Measurements from ENCODE around the gene ACLY.

DNA sequence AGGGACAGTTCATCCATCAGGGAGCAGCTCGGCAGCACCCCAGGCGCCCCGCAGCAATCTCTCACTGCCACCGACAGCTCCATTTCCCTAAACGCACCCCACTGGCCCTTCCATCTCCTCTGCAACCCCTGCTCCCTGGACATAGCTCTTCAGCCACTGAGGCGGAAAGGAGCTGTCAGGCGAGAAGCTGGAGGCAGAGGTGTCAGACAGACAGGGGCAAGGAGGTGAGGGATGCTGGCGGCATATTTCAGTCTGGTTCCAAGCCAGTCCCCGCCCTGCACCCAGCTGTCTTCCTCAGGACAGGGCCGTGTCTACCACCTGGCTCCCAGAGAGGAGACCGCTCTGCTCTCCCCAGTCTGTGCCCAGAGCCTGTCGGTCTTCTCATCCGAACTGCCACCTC, 9.7 kb downstream of the ACLY start:
- TF ChIP-seq NR3C1 (IDR thresholded peaks at IDR 0.05) (no peak), CHD4 (IDR thresholded peaks at IDR 0.05; ENCODE audit: borderline replicate concordance) (no peak), POLR2A (IDR thresholded peaks at IDR 0.05; ENCODE audit: low read length) (no peak), JUN (IDR thresholded peaks at IDR 0.05) (no peak), MYC (IDR thresholded peaks at IDR 0.05; ENCODE audit: borderline replicate concordance, low read length) (no peak), MAZ (IDR thresholded peaks at IDR 0.05; ENCODE audit: borderline replicate concordance, low read depth, low read length) (no peak), HDAC2 (IDR thresholded peaks at IDR 0.05) (no peak), NPAS2 (CRISPR knock-in tag; IDR thresholded peaks at IDR 0.05; ENCODE audit: borderline replicate concordance) (no peak)
- TF ChIP-seq, protein P1, sequence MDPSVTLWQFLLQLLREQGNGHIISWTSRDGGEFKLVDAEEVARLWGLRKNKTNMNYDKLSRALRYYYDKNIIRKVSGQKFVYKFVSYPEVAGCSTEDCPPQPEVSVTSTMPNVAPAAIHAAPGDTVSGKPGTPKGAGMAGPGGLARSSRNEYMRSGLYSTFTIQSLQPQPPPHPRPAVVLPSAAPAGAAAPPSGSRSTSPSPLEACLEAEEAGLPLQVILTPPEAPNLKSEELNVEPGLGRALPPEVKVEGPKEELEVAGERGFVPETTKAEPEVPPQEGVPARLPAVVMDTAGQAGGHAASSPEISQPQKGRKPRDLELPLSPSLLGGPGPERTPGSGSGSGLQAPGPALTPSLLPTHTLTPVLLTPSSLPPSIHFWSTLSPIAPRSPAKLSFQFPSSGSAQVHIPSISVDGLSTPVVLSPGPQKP (IDR thresholded peaks at IDR 0.05; ENCODE audit: low read depth, low read length), result no peak
- TF ChIP-seq, protein P2, sequence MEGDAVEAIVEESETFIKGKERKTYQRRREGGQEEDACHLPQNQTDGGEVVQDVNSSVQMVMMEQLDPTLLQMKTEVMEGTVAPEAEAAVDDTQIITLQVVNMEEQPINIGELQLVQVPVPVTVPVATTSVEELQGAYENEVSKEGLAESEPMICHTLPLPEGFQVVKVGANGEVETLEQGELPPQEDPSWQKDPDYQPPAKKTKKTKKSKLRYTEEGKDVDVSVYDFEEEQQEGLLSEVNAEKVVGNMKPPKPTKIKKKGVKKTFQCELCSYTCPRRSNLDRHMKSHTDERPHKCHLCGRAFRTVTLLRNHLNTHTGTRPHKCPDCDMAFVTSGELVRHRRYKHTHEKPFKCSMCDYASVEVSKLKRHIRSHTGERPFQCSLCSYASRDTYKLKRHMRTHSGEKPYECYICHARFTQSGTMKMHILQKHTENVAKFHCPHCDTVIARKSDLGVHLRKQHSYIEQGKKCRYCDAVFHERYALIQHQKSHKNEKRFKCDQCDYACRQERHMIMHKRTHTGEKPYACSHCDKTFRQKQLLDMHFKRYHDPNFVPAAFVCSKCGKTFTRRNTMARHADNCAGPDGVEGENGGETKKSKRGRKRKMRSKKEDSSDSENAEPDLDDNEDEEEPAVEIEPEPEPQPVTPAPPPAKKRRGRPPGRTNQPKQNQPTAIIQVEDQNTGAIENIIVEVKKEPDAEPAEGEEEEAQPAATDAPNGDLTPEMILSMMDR (IDR thresholded peaks at IDR 0.05), result no peak
- TF ChIP-seq, protein P3, sequence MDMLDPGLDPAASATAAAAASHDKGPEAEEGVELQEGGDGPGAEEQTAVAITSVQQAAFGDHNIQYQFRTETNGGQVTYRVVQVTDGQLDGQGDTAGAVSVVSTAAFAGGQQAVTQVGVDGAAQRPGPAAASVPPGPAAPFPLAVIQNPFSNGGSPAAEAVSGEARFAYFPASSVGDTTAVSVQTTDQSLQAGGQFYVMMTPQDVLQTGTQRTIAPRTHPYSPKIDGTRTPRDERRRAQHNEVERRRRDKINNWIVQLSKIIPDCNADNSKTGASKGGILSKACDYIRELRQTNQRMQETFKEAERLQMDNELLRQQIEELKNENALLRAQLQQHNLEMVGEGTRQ (IDR thresholded peaks at IDR 0.05), result no peak
